HG02759 (cell line): ENCODE measurements around the gene SOX5.
"Not testable (repeated sequence)": the region's sequence is repeated elsewhere in the genome, so short reads cannot be mapped to it uniquely, and the experiment has no call there.

Source experiments
- ATAC-seq: cut with Tn5 transposase; IDR thresholded peaks from one replicate; pipeline ENCODE4 v1.9.1; 2021; ENCODE audit warnings: mild to moderate bottlenecking, moderate library complexity; ENCODE audit not compliant: unreplicated experiment

The SOX5 gene

GRCh38 chr12:23504641-23505399 is 444.6 kb downstream of the SOX5 start:
- ATAC-seq, result no peak

- no peak for ATAC-seq
Measured at GRCh38 chr12:23504043-23504442, 445.4 kb downstream of the SOX5 start.

GRCh38 chr12:23503544-23503943 is 445.9 kb downstream of the SOX5 start:
- no peak for ATAC-seq

- ATAC-seq, result no peak
Measured at GRCh38 chr12:23502259-23502658, 447.2 kb downstream of the SOX5 start.

GRCh38 chr12:23495472-23495871 is 454.0 kb downstream of the SOX5 start:
- no peak for ATAC-seq

- no peak for ATAC-seq
Measured at GRCh38 chr12:23493672-23494071, 455.8 kb downstream of the SOX5 start.

GRCh38 chr12:23491029-23491428 is 458.4 kb downstream of the SOX5 start:
- not testable (repeated sequence) for ATAC-seq

GRCh38 chr12:23488130-23488529 is 461.3 kb downstream of the SOX5 start:
- ATAC-seq, result no peak

- ATAC-seq, result no peak
Measured at GRCh38 chr12:23484238-23484637, 465.2 kb downstream of the SOX5 start.

GRCh38 chr12:23482571-23482970 is 466.9 kb downstream of the SOX5 start:
- no peak for ATAC-seq
